Heart left ventricle (tissue), 16 donors: ENCODE measurements around the gene RNF213. TPM values are rescaled to one million over a fixed set of nuclear protein-coding genes. Genes with fewer than 3 reads are reported as not detected.

ENCODE experiments used
- ATAC-seq, 4 donors: fragments of 200-7000 bp; cut with Tn5 transposase; one replicate each; pipeline ENCODE4 v1.9.1; 2020 to 2022; ENCODE audit warnings: moderate library complexity in 4 of 4, mild to moderate bottlenecking in 3 of 4, moderate number of reproducible peaks in 1 of 4
- DNase-seq, 5 donors: peaks; one replicate each; pipeline ENCODE4 v3.0.0-alpha.2; 2020
- H3K27ac ChIP-seq, 12 donors: fragments of 200-600 bp; sonication (generic) in 4 of 12; one replicate each; pipeline versions ENCODE4 v1.5.0 to v1.8.0; 2016 to 2022; ENCODE audit warnings: mild to moderate bottlenecking in 2 of 12
- H3K27me3 ChIP-seq, 9 donors: fragments of 200-600 bp; sonication (generic) in 2 of 9; one replicate each; pipeline versions ENCODE4 v1.5.1 to v1.8.0; 2016 to 2022; ENCODE audit warnings: mild to moderate bottlenecking in 3 of 9
- H3K36me3 ChIP-seq, 9 donors: fragments of 200-600 bp; sonication (generic) in 2 of 9; one replicate each; pipeline versions ENCODE4 v1.5.0 to v1.8.0; 2018 to 2022; ENCODE audit warnings: mild to moderate bottlenecking in 2 of 9
- H3K4me1 ChIP-seq, 12 donors: fragments of 200-600 bp; sonication (generic) in 4 of 12; one replicate each; pipeline versions ENCODE4 v1.5.0 to v1.8.0; 2016 to 2022; ENCODE audit warnings: mild to moderate bottlenecking in 3 of 12
- H3K4me3 ChIP-seq, 12 donors: fragments of 200-600 bp; sonication (generic) in 4 of 12; one replicate each; pipeline versions ENCODE4 v1.5.0 to v1.8.0; 2017 to 2022; ENCODE audit warnings: mild to moderate bottlenecking in 9 of 12, moderate library complexity in 4 of 12
- H3K9me3 ChIP-seq, 12 donors: fragments of 200-600 bp; sonication (generic) in 4 of 12; one replicate each; pipeline versions ENCODE4 v1.5.0 to v1.8.0; 2016 to 2022; ENCODE audit warnings: mild to moderate bottlenecking in 1 of 12
- POLR2A ChIP-seq, 2 donors: fragments of 450-650 bp; IDR thresholded peaks; one replicate each; pipeline ENCODE4 v1.6.1; 2017; ENCODE audit warnings: antibody characterized with exemption in 2 of 2, mild to moderate bottlenecking in 2 of 2, moderate library complexity in 2 of 2
- WGBS, 4 donors: extraction: QIAGEN DNeasy Blood & Tissue Kit in 2 of 4; methylation state at CpG; one replicate each; pipeline versions ENCODE4 v1.1.5 to v1.1.7; 2013 to 2018; 5-methylcytosine and 5-hydroxymethylcytosine counted together
- intact Hi-C, 10 donors: fragments of 100-400 bp; cut with DNase I; formaldehyde crosslinking; loops; one replicate each; pipeline versions ENCODE4 v1.11.1 to v1.14.2; 2022
- microRNA-seq, 4 donors: library from miRNA; unstranded; fragments of <30 nt; microRNA quantifications; one replicate each; pipeline versions ENCODE4 to v1.2.0, GENCODE V29; 2017 to 2020
- polyA plus RNA-seq, 2 donors: library from polyadenylated mRNA; stranded (reverse); fragments of 200-250 nt; gene quantifications; one replicate each; pipeline ENCODE4 v1.2.3, GENCODE V29; 2013
- total RNA-seq, 9 donors: library from RNA; depleted of rRNA in 2 of 9; stranded (reverse); fragments of >200 nt in 2 of 9; fragmentation: NEBNext Ultra II Directional in 3 of 9; extraction: Animal tissue kit (Norgen Biotek cat#: 25700) in 3 of 9; gene quantifications; one replicate each; pipeline versions ENCODE4 v1.1.0 to v1.2.4, GENCODE V29; 2016 to 2023
- TF ChIP-seq, protein P1 (sequence below), 12 donors: fragments of 200-600 bp; sonication (generic) in 4 of 12; IDR thresholded peaks; one replicate each; pipeline versions ENCODE4 v1.5.0 to v1.8.0; 2018 to 2022; ENCODE audit warnings: antibody characterized with exemption in 12 of 12, mild to moderate bottlenecking in 5 of 12
- donor health status: ischemic (EF 13 %, LVEDD 7.1; RV severe dilation, severe dysfunction).
- donor health status: healthy with polysubstance abuse.
- donor health status: DM: no; HTN: yes; CAD: no.
- donor health status: DM: no; HTN: no; CAD: no.
- donor health status: ischemic (EF 25% LVEDD 6.9; RV normal size, moderate dysfunction).
- donor health status: ischemic (EF 25% LVEDD 5.7; RV mildly dilated, moderate dysfunction).
- donor health status: healthy.
- donor health status: DM: yes; HTN: yes; CAD: no.
- donor health status: ischemic (EF 35%, LVEDD 5.7; RV mildly dilated, moderate dysfunction).
- donor health status: nonischemic (EF 11% LVEDD 7.7; RV severe dilation, severe dysfunction).
- donor health status: DM: yes; HTN: yes; CAD: no.
- donor health status: PGD.
- donor health status: ischemic (EF 29% LVEDD 5.4; RV normal size, mild dysfunction).
- donor health status: nonischemic (EF 23%, LVEDD 6.1; RV moderate dilation, normal function).

The RNF213 gene
- total and polyA plus RNA-seq, 11 donors = 23.1 to 167 (median 31.4) TPM

- ATAC-seq (no peak), DNase-seq (no peak)
- WGBS, 4 donors = 79 to 87% (median 84%) methylated on average over 4 of the region's 4 CpGs
- Histone ChIP-seq H3K4me1 (no peaks in the 10 kb centered on the region), H3K9me3 (no peaks in the 10 kb centered on the region), H3K4me3 (no peak overlapping the region), H3K27me3 (peaks cover 0 to 4% (median 0%) of the 10 kb centered on the region in 9 donors), H3K27ac (no peak overlapping the region), H3K36me3 (no peaks in the 10 kb centered on the region)
- intact Hi-C loops = no loop called here
- no peak for TF ChIP-seq POLR2A (IDR thresholded peaks at IDR 0.05)
- TF ChIP-seq, protein P1, sequence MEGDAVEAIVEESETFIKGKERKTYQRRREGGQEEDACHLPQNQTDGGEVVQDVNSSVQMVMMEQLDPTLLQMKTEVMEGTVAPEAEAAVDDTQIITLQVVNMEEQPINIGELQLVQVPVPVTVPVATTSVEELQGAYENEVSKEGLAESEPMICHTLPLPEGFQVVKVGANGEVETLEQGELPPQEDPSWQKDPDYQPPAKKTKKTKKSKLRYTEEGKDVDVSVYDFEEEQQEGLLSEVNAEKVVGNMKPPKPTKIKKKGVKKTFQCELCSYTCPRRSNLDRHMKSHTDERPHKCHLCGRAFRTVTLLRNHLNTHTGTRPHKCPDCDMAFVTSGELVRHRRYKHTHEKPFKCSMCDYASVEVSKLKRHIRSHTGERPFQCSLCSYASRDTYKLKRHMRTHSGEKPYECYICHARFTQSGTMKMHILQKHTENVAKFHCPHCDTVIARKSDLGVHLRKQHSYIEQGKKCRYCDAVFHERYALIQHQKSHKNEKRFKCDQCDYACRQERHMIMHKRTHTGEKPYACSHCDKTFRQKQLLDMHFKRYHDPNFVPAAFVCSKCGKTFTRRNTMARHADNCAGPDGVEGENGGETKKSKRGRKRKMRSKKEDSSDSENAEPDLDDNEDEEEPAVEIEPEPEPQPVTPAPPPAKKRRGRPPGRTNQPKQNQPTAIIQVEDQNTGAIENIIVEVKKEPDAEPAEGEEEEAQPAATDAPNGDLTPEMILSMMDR (IDR thresholded peaks at IDR 0.05) = no peak
Observed at GRCh38 chr17:80447790-80448189, 187.1 kb downstream of the RNF213 start.

Small RNA genes within 50 kb of the gene (microRNA-seq; reads per million reads assigned to microRNA genes)
- gene MIR4730 = 0 reads per million in 4 donors

Other genes starting within 250 kb of the RNF213 start
- gene TBC1D16, start 225.0 kb upstream of the RNF213 start, total RNA-seq = 10 to 100 TPM; 12.3 to 22.1 (median 17.5) TPM
- 10 to 100 TPM in 1 of 2 donors, 1 to 10 TPM in 1; 5.3 to 14.1 TPM for gene TBC1D16, start 225.0 kb upstream of the RNF213 start, polyA plus RNA-seq
- 1 to 10 TPM; 2.4 to 9.0 (median 5.9) TPM for gene CCDC40, start 224.2 kb upstream of the RNF213 start, total RNA-seq
- gene CCDC40, start 224.2 kb upstream of the RNF213 start, polyA plus RNA-seq = 1 to 10 TPM; 2.7 to 6.1 TPM
- gene GAA, start 159.3 kb upstream of the RNF213 start, total RNA-seq = 100 to 1,000 TPM in 1 of 9 donors, 10 to 100 TPM in 8; 27.5 to 109 (median 48.0) TPM
- 10 to 100 TPM; 31.2 to 33.0 TPM for gene GAA, start 159.3 kb upstream of the RNF213 start, polyA plus RNA-seq
- 10 to 100 TPM; 20.4 to 45.1 (median 31.6) TPM for gene EIF4A3, start 113.7 kb upstream of the RNF213 start, total RNA-seq
- 10 to 100 TPM; 17.8 to 57.5 TPM for gene EIF4A3, start 113.7 kb upstream of the RNF213 start, polyA plus RNA-seq
- under 1 TPM in 4 of 9 donors, not detected in 5; 0.18 to 0.44 (median 0.19) TPM for gene CARD14, start 90.8 kb upstream of the RNF213 start, total RNA-seq
- gene CARD14, start 90.8 kb upstream of the RNF213 start, polyA plus RNA-seq = under 1 TPM; 0.11 to 0.19 TPM
- gene SGSH, start 40.5 kb upstream of the RNF213 start, total RNA-seq = 10 to 100 TPM in 8 of 9 donors, 1 to 10 TPM in 1; 6.4 to 27.0 (median 14.9) TPM
- 10 to 100 TPM; 11.9 to 12.8 TPM for gene SGSH, start 40.5 kb upstream of the RNF213 start, polyA plus RNA-seq
- gene SLC26A11, start 40.4 kb upstream of the RNF213 start, total RNA-seq = 10 to 100 TPM in 2 of 9 donors, 1 to 10 TPM in 7; 2.4 to 13.0 (median 4.6) TPM
- 1 to 10 TPM; 2.7 to 3.4 TPM for gene SLC26A11, start 40.4 kb upstream of the RNF213 start, polyA plus RNA-seq
- 10 to 100 TPM in 5 of 9 donors, 1 to 10 TPM in 4; 4.2 to 16.2 (median 11.2) TPM for gene ENDOV, start 154.3 kb downstream of the RNF213 start, total RNA-seq
- 1 to 10 TPM; 8.5 TPM for gene ENDOV, start 154.3 kb downstream of the RNF213 start, polyA plus RNA-seq
- under 1 TPM in 3 of 9 donors, not detected in 6; 0.07 to 0.58 (median 0.12) TPM for gene NPTX1, start 215.8 kb downstream of the RNF213 start, total RNA-seq
- gene NPTX1, start 215.8 kb downstream of the RNF213 start, polyA plus RNA-seq = under 1 TPM in 1 of 2 donors, not detected in 1; 0.01 TPM